GM12873 (cell line): Measurements from ENCODE around the gene FAM3D.

Experiments
- TF ChIP-seq, protein P1 (sequence below): IDR thresholded peaks from 2 replicates; pipeline ENCODE4 v1.5.1; 2012; ENCODE audit warnings: low read depth, mild to moderate bottlenecking, moderate library complexity, low read length, control low read depth; ENCODE audit not compliant: insufficient read depth; ENCODE audit errors: missing control alignments

The FAM3D gene

DNA sequence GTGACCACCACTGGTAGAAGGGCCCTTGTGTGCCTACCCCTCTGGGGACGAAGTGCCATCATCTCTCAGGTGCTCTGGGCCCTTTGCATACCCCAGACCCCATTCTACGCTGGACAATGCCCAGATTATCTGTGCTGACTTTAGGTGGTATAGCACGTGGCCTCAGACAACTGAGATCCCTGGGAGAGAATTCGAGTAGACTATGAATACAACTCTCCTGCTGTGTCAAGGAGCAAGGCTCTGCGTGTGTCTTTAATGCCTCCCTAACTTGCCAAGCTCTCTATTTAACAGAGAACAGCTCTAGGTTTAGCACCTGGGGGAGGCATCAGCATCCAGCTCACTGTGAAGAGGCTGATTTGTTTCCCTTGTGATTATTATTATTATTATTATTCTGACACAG, 29.1 kb downstream of the FAM3D start:
- TF ChIP-seq, protein P1, sequence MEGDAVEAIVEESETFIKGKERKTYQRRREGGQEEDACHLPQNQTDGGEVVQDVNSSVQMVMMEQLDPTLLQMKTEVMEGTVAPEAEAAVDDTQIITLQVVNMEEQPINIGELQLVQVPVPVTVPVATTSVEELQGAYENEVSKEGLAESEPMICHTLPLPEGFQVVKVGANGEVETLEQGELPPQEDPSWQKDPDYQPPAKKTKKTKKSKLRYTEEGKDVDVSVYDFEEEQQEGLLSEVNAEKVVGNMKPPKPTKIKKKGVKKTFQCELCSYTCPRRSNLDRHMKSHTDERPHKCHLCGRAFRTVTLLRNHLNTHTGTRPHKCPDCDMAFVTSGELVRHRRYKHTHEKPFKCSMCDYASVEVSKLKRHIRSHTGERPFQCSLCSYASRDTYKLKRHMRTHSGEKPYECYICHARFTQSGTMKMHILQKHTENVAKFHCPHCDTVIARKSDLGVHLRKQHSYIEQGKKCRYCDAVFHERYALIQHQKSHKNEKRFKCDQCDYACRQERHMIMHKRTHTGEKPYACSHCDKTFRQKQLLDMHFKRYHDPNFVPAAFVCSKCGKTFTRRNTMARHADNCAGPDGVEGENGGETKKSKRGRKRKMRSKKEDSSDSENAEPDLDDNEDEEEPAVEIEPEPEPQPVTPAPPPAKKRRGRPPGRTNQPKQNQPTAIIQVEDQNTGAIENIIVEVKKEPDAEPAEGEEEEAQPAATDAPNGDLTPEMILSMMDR = no peak

DNA sequence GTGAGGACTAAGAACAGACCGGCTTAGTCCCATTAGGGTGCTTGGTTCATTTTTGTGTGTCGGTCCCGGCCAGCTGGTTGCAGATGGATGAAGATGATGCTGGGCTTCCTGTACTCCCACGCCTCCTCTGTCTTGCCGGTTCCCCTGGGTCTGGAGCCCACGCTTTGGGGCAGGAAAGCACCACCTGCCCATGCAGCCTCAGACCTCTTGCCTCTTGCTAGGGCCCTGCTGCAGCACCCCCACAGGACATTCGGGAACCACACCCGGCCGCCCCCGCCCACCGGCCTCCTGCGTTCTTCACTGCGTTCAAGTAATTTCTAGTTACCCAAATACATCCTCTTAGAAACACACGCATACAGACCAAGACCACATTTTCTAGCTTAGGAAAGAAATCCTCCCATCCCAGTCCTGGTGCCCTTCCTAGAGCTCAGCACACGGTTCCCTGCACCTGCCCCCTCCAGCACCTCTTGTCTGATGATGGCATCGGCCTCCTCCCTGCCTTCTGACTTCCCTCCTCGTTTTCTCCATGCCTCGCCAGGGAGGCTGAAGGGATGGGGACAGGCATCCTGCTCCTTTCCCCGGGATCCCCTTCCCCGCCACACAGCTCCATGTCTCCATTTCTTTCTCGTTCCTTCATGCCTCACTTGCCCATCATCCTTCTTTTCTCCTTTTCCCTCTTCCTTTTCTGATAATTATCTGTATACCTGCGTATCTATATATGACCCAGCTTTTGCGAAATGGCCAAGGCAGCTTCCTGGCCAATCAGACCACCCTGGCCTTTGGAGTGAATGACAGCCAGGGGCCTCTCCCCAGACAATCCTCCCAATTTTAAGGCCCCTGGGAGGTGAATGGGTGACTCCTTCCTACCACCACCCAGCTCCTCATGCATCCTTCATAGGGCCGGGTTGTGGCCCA, 30.9 kb downstream of the FAM3D start:
- TF ChIP-seq, protein P1 = no peak

DNA sequence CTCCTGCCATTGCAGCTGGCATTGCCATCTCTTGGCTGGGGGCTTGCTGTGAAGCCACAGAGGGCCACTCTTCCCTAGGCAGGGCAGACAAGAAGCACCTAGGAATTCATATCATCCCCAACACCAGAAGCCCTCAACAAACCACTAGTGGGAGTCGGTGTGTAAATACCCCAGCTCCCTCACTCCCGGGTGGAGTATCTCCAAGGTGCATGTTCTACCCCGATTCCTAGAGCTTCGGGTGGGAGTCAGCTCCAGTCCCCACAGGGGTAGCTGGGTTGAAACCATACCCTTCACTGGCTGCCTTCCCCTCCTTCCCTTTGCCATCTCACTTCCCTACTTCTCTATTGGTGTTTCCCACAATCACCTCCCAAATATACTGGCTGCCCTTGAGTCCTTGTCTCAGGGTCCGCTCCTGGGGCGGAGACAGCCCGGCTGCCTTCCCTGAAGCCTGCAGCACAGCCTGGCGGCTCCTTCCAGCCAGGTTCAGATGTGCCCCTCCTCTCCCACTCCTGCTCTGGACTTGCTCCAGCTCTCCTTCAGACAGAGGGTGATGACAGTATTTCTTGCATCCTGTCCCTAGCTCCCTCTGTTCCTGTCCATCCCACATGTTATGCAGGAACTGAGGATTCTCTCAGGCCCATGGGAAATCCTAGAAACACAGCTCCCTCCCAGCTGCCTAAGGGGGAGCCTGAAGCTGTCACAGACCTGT, 33.3 kb downstream of the FAM3D start:
- TF ChIP-seq, protein P1 = no peak

DNA sequence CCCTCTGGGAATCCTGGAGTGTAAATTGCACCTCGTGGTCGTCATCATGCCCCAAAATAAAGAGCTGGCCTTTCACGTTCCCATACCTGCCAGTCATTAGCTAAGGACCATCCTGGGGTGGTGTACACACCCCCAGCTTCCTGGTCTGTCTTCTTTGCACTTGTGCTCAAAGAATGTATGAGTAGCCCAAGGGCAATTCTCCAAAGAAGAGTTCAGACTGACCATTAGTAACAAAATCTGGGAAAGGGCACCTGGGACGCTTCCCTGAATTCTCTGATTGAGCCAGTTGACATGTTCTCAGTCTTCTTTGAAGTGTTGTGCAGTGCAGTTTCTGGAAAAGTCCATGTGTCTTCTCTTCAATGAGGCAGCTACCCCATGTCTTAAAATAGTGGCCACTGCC, 34.8 kb downstream of the FAM3D start:
- TF ChIP-seq, protein P1 = no peak

DNA sequence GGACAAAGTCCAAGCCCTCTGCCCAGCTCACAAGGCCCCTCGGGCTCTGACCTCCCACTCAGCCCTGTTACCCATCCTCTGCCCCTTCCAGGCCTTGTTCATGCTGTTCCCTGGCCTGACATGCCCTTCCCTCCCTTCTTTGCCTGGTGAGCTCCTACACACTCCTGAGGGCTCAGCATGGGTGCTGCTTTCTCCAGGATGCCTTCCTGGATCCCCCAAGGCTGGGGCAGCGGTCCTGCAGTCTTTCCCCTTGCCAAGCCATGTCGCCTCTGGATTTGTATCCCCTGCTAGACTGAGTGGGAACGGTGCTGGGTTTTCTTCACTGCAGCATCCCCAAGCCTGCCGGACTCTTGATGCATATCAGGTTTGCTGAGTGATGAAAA, 35.9 kb downstream of the FAM3D start:
- TF ChIP-seq, protein P1 = no peak

GRCh38 chr3:58630076-58630709, 36.4 kb downstream of the FAM3D start:
- TF ChIP-seq, protein P1 = peak; percentile 91

DNA sequence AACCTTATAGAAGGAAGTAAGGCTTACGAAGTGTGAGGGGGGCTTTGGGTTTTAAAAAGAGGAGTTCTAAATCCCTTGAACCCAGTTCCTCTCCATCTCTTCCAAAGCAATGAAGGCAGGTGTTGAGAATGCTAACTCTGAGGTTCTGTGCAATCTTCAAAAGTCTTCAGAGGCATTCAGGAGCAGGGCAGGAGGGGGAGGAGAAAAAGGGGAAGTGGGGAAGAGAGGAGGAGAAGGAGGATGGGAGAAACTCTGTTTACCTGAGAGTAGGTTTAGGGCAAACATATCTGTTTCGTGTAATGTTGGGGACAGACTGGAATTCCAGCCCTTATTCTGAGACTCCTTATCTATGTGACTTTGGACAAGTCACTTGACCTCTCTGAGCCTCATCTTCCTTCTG, 36.9 kb downstream of the FAM3D start:
- TF ChIP-seq, protein P1 = no peak
